HG03521 (cell line): Measurements from ENCODE around the gene ANKRD55.
"Not testable (repeated sequence)": the region's sequence is repeated elsewhere in the genome, so short reads cannot be mapped to it uniquely, and the experiment has no call there.

Experiments
- ATAC-seq: cut with Tn5 transposase; IDR thresholded peaks from one replicate; pipeline ENCODE4 v1.9.1; 2021; ENCODE audit warnings: mild to moderate bottlenecking, moderate library complexity; ENCODE audit not compliant: unreplicated experiment

Gene ANKRD55

DNA sequence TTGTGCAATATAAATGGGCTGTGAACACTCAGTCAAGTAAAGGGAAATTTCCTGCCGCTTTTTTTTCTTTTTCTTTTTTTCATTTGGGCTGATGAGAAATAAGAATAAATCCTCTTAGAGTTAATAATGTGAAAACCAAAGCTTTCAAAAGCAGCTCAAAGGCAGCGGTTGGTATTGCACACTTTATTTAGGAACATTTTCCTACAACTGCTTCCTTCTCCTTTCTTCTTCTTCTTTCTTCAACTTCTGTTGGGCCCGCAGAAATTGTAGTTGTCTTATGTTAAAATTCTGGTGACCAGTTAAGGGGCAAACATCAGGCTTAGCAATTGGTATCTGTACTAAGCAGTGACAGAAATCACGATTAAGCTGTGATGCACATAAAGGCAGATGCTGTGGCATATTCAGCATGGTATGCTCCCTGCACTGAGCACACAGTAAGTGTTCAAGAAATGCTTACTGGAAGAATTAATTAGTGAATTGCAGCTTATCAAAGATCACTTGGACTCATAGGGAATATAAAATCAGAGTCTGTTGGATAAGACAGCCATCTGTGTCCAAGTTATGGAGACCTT lies 85.4 kb downstream of the ANKRD55 start:
- ATAC-seq = no peak

GRCh38 chr5:56147106-56147505 lies 86.0 kb downstream of the ANKRD55 start:
- ATAC-seq = no peak

- ATAC-seq = no peak
Measured at GRCh38 chr5:56146674-56147073, 86.5 kb downstream of the ANKRD55 start.

GRCh38 chr5:56145511-56145910 lies 87.6 kb downstream of the ANKRD55 start:
- ATAC-seq = no peak

DNA sequence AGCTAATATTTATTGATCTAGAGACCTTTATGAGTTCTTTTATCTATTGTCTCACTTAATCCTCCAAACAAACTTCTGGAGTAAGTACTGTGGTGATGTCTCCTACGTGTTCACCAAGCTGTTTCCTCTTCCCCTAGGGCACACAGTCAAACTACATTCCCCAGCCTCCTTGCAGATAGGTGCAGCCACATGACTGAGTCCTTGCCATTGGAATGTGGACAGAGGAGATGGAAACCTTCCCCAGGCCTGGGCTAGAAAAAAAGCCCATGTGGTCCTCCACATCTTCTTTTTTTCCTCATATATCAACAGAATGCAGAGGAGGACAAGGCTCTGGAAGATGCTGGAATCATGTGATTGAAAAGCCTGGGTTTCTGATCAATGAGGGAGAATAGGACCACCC lies 88.0 kb downstream of the ANKRD55 start:
- no peak for ATAC-seq

DNA sequence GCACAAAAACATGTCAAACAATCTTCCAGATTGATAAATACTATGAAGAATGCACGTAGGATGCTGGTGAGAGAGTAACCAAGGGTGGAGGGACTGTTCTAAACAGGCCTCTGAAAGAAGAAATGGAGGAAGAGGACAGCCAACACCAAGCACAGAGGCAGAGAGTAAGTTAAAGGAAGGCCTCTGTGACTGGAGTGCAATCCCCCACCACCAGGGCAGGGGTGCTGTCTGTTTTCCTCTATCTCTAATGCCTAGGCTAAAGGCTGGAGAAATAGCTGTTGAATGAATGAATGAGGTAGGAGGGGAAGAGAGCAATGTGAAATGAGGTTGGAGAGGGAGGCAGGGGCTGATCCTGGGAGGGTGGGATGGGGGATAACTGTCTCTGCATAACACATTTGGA lies 88.9 kb downstream of the ANKRD55 start:
- no peak for ATAC-seq

- ATAC-seq = no peak
Measured at GRCh38 chr5:56143373-56143714, 89.8 kb downstream of the ANKRD55 start.

GRCh38 chr5:56142614-56143372 lies 90.3 kb downstream of the ANKRD55 start:
- peak; percentile 74 for ATAC-seq

DNA sequence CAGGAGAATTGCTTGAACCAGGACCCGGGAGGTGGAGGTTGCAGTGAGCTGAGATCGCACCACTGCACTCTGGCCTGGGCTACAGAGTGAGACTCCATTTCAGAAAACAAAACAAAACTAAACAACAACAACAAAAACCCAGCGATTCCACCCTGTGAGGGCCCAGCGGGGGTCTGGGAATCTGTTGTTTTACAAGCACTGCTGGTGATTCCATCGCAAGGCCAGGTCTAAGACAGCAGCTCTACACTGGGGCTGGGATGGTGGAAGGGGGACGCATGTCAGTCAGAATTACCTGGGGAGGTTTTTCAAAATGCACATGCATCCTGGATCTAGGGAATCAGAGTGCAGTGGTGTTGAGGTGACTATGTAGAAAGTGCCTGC lies 90.9 kb downstream of the ANKRD55 start:
- ATAC-seq = no peak

GRCh38 chr5:56140073-56140472 lies 93.1 kb downstream of the ANKRD55 start:
- no peak for ATAC-seq

DNA sequence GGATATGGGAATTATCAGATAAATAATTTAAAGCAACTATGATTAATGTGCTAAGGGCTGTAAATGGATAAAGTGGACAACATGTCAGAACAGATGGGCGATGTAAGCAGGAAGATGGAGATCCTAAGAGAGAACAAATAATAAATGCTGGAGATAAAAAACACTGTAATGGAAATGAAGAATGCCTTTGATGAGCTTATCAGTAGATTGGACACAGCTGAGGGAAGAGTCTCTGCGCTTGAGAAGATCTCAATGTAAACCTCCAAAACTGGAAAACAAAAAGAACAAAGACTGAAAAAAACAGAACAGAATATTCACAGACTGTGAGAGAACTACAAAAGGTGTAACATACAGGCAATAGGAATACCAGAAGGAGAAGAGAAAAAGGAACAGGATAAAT lies 102.5 kb downstream of the ANKRD55 start:
- ATAC-seq = no peak

- ATAC-seq = no peak
Measured at GRCh38 chr5:56129288-56129687, 103.8 kb downstream of the ANKRD55 start.

GRCh38 chr5:56128113-56128512 lies 105.0 kb downstream of the ANKRD55 start:
- no peak for ATAC-seq

GRCh38 chr5:56126487-56127179 lies 106.5 kb downstream of the ANKRD55 start:
- no peak for ATAC-seq

DNA sequence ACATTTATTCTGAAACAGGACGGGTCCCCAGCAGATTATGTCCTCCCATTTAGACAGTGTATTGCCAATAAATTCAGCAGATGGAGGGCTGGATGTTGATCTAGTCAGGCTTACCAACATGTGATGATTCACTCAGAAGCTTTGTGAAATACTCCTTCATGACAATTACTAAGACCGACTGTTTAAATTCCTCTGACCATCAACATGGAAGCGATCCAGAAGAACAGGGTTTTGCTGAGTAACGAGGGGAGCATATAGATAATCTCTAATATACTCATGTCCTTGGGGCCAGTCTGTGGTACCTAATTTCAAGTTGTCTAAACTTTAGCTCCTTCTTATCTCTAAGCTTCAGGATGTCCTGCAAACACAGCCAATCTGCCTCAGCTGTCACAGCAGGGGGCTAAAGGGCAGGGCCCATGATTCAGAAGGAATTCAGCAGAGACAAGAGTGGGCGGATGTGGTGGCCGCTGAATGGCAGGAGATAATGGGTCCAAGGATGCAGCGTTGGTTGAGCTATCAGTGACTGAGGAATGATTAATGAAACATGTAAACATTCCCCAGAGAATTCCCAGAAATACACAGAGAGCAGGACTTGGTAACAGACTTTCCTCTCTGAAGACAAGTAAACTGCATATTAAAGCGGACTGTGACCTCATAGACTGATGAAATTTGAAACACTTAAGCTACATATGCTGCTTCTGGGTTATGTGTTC lies 109.4 kb downstream of the ANKRD55 start:
- ATAC-seq = no peak

- not testable (repeated sequence) for ATAC-seq
Measured at GRCh38 chr5:56122360-56122985, 110.7 kb downstream of the ANKRD55 start.

DNA sequence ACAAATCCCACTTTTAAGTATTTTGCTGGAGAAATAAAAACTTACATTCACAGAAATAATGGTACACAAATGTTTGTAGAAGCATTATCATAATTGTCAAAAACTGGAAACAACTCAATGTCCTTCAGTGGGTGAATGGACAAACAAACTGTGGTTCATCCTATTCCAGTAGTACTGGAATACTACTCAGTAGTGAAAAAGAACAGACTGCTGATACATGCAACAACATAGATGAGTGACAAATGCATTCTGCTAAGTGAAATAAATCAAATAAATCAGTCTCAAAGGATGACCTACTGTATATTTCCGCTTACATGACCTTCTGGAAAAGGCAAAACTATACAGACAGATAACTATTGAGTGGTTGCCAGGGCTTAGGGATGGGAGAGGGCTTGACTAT lies 114.1 kb downstream of the ANKRD55 start:
- ATAC-seq = no peak

- ATAC-seq = no peak
Measured at GRCh38 chr5:56116599-56117141, 116.5 kb downstream of the ANKRD55 start.

- no peak for ATAC-seq
Measured at GRCh38 chr5:56115589-56115988, 117.5 kb downstream of the ANKRD55 start.

DNA sequence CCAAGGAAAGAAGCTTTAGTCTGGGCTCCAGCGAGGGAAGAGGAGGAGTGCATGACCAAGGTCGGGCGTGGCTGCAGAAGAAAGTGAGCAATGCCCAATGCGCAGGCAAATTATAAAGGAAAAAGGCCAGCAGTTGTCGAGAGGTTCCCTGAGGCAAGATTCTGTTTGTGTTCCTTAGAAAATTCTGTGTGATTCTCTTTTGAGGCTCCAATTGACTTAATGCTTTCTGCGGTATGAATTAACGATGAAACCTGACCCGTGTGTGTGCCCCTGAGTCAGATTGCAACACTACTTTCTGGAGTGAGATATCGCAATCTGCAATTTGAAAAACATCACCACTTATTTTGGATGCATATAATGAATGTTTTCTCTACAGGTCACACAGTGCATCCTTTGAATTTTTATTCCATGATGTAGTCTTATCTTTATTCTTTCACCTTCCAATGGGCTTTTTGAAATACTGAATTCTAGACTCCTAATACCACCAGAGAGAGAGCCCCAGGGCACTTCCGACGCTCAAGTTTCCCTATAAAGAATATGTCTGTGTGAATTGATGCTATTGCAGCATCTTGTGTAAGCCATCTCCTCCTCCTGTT lies 120.5 kb downstream of the ANKRD55 start:
- ATAC-seq = no peak

GRCh38 chr5:56111404-56111781 lies 121.7 kb downstream of the ANKRD55 start:
- ATAC-seq = no peak
